ENCODE results near the gene HOXD4.

The HOXD4 gene

DNA sequence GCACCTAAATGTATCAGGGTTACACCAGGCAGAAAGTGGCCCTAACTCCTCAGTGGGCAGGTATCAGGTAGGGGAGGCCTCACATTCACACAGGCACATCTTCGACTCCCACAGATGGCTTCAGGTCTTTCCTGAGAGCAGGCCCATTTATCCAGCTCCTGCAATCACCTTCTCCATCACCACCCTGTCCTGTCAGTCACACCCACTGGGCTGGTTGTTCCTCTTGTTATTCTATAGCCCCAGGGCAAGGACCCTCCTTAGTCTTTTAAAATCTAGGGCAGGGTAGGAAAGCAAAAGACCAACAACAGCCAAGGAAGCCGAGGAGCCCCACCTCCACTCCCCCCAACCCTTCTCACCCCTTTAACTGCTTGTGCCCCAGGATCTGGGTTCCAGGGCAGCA is 9.1 kb upstream of the HOXD4 start:
- no peak for DNase-seq

DNA sequence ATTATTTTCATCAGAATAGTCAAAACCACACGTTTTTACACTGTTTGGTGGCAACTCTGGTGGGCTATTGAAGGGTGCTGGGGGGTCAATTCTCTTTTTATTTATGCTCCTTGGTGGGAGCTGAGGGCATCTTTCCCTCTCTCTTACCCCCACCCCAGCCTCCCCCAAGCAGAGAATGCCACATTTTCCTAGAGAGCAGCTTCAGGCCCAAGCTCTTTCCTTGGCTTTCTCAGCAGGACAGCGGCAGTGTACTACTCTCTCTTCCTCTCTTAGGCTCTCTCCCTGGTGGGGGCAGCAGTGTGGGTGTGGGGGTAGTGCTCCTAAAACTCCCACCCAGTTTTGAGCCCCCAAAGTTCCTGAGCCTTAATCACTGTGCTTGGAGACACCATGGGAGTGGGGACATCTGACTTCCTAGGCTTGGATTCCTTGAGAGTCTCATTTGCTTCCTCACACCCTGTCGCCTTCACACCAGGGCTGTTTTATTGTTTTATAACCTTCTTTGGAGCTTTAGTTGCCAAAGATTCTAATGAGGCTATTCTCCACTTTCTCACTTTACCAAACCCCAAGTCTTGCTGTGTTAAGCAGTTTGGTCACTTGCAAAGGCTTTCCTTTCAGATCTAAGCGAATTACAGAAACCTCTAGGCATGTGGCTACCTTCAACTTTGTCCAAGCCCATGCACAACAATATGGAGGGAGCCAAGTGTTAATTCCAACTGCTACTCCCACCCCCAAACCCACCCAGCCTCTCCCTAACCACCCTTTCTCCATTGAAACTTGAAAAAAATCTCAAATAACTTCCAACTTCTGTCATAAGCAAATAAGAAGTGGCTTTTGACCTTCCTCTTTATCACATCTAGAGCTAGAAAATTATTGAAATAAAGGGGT is 6.0 kb upstream of the HOXD4 start:
- no peak for DNase-seq

DNA sequence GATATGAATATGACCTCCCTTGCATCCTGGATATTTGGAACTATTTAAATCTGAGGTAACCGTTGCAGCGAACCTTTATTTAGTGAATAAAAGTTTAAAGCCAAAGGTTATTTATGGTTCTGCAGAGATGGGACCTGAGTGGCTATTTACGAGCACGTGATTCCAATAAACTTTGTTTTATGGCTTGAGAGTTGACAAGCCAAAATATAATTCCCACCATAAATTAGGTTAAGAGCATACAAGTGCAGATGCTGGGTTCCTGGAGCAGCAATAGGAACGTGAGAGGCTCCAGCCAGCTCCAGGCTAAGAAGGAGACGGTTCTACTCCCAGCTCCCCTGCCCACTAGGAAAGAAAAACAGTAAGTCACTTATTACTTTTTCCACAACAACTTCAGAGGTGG is 5.2 kb upstream of the HOXD4 start:
- no peak for DNase-seq

GRCh38 chr2:176146645-176147044 is 4.7 kb upstream of the HOXD4 start:
- DNase-seq, result no peak

DNA sequence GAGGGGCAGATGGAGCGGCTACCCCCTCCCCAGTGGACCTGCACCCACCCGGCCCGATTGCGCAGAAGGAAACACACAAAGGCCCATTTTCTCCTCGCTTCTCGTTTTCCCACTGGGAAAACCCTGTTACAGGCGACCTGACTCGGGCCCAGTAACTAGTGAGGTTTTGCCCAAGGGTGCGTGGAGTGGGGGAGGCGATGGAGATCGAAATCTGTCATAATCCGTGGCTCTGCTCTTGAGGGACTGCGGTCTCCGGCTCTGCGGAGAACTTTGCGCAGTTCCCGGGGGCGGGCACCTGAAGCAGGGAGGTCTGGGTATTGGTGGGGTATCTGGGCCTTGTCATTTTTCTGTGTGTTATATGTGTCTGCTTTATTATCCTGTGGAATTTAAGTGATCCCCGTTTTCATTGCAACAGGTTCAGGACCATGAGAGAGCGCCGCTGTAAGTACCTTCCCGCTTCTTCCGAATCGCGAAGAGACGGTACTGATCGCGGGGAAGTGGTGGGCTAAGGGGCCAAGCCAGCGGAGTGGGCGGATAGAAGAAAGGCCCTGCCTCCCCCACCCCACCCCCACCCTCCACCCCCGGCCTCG is 4.0 kb upstream of the HOXD4 start:
- no peak for DNase-seq

DNA sequence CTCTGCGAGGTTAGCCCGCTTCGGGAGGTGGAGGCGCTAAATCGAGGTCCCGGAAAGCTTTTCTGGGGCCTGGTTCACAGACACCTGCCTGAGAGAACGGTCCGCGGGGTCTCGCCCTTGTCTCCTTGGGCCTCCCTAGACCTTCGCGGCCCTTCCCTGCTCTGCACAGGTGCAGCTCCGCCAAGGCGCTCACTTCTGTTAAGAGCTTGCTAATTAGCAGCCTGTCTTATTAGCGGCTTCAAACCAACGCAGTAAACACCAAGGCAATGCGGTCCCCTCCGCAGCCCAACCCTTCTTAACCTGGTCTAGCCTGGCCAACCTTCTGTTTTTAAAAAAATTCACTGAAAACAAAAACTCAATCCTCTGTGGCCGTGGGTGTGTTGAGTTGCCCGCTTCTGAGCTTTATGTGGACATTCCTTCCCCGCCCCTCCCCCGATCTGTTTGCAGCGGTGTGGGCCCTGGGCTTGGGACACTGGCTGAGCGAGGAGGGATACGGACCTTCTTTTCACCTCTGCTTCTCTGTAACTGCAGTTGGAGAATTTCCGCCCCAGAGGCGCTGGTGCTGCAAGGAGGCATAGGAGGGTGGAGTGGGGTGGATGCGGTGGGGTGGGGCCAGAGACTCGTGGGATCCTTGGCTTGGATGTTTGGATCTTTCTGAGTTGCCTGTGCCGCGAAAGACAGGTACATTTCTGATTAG is 3.4 kb upstream of the HOXD4 start:
- DNase-seq, result no peak

DNA sequence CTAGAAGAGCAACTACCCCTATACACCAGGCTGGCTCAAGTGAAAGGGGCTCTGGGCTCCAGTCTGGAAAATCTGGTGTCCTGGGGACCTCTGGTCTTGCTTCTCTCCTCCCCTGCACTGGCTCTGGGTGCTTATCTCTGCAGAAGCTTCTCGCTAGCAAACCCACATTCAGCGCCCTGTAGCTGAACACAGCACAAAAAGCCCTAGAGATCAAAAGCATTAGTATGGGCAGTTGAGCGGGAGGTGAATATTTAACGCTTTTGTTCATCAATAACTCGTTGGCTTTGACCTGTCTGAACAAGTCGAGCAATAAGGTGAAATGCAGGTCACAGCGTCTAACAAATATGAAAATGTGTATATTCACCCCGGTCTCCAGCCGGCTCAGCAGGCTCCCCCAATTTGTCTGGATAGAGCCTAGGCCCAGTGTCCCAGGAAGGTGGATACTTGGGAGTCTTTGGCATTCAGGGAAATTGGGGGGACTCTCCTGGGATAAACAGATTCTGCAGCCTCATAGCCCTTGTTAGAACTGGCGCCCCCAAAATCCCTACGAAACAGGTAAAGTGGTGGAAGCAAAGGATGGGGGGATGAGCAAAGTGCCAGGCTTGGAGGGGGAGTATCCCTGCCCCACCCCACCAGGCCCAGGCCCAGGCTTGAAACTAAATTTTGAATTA is 2.5 kb upstream of the HOXD4 start:
- no peak for DNase-seq

DNA sequence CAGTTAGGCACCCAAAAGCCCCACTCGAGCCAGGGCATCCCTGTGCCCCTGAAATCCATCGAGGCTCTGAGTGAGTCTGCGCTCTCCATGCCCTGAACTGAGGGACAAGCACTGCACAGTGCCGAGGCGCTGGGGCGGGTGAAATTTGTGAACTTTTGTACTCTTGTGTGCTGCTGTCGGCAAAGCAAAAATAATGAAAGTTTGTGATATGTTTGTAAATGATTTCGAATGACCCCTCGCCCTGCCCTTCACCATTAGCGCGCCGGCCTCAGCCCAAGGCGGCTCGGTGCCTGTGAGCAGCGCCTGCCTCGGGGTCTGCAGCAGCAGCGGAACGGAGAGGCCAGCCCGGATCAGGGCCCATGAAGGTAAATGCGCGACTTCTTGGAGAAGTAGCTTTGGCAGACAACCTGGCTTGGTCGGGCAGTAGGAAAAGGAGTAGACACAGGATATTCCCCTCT is 1.8 kb upstream of the HOXD4 start:
- no peak for DNase-seq

DNA sequence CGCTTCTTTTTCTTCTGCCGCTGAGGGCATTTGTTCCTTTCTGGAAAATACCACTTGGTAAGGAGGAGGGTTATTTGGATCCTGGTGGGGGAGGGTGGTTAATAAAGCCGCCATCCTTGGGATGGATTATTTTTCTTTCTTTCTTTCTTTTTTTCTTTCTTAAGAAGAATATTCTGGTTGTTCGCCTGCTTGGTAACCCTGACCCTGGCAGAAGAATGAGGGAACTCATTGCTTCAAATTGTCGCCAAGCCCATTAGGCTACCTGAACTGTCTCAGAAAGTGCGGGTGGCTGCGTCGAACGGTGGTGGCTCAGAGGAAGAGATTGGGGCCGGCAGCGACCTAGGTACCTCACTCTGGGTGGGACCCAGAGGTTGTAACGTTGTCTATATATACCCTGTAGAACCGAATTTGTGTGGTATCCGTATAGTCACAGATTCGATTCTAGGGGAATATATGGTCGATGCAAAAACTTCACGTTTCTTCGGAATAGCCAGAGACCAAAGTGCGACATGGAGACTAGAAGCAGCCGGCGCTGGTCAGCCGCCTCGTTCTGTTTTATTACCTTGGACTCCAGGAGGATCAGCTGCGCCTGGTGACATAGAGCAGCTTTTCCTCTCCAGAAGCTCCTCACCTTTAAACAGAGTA is 1.3 kb upstream of the HOXD4 start:
- no peak for DNase-seq

DNA sequence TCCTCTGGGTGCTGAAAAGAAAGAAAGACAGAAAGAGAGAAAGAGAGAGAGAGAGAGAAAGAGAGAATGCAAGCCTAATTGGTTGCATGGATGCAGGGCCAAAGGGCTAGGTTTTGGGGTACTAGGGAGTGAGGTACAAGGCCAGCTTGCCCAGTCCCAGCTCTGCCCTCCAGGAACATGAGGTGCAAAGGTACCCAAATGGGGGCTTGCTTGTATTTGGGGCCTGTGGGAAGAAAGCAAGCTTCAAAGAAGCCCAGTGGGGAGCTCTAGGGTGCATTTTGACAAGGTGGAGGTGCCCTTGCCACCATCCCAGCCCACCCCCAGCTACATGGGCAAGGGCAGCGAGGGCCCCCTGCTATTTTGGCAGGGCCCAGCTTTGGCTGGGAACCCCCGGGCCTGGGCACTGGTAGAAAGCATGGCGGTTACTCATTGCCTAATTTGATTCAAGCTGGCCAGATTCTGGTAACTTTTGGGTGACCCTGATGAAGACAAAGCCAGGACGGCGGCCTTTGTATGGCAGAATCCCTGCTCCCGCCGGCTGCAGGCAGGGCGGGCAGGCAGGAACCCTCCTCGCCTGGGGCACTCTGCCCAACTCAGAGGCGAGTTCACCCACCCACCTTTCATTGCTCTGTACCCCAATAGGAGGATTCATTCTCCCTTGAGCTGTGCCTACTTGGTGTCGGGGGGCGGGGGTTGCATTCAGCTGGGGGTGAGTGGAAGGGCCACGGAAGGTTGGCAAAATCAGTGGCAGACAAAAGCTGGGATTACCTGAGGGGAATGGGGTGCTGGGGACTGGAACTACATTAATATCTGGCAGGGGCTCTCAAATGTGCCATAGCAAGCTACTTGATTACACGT is 537 bp upstream of the HOXD4 start:
- no peak for DNase-seq

- DNase-seq, result no peak
Observed at GRCh38 chr2:176152350-176153181, 1.2 kb downstream of the HOXD4 start.

DNA sequence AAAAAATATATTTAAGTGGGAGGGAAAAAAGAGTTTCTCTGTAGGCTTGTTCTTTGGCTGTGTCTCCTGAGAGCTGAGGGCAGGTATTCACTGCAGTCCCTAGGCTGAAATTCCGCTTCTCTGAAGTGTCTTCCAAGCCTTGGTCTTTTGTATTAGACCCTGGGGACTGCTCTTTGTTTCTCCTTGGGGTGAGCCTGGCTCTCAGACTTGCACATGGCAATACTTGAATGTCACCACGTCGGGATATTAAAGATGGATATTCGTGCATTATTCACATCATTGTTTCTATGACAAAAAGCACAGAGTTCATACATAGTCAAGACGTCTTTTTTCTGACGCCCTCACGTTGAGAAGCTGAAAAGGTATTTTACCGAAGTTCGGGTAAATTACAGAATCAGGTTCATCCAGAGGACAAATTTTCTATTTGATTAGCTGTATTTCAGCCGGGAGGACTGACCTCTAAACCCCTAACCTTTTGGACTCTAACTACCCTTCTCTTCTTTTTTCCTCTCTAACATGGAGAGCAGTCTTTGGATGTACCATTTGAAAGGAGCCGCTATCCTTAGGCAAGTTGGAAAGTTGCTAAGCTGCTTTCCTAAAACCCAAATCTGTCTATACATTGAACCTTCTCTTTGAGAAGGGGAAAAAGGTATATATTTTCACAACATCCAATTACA is 3.4 kb downstream of the HOXD4 start:
- no peak for DNase-seq

- DNase-seq, result no peak
Observed at GRCh38 chr2:176155356-176156044, 4.2 kb downstream of the HOXD4 start.

- DNase-seq, result no peak
Observed at GRCh38 chr2:176156301-176156806, 5.0 kb downstream of the HOXD4 start.

GRCh38 chr2:176156807-176157498 is 5.6 kb downstream of the HOXD4 start, which contains the start of gene HOXD3:
Gene HOXD3, plus strand, starts transcription at chr2:176157307. Its CDS starts 11,808 bp downstream, at chr2:176169115.
- no peak for DNase-seq

- DNase-seq, result no peak
Observed at GRCh38 chr2:176157499-176158185, 6.3 kb downstream of the HOXD4 start.

GRCh38 chr2:176158186-176158591 is 6.8 kb downstream of the HOXD4 start:
- no peak for DNase-seq
